GM23338 (cell line): ENCODE measurements around the gene KCNB1.

Experiments used
- CREB1 ChIP-seq: fragments of 250-450 bp; sonication (Bioruptor Pico); IDR thresholded peaks from 2 replicates; pipeline ENCODE4 v1.5.0; 2020; ENCODE audit warnings: low read depth, mild to moderate bottlenecking, moderate library complexity
- CTCF ChIP-seq, 2 experiments: fragments of 200-600 bp in 1 of 2; sonication (generic) in 1 of 2; conservative IDR thresholded peaks; 2 replicates each; pipeline versions ENCODE4 v1.5.1 to v1.6.1; 2016 to 2017; ENCODE audit warnings: antibody characterized with exemption in 2 of 2, low read depth in 2 of 2, mild to moderate bottlenecking in 2 of 2, moderate library complexity in 1 of 2
- ETS1 ChIP-seq: IDR thresholded peaks from 2 replicates; pipeline ENCODE4 v1.6.1; 2016; ENCODE audit warnings: antibody characterized with exemption
- EZH2 ChIP-seq: fragments of 200-600 bp; sonication (generic); IDR thresholded peaks from one replicate; pipeline ENCODE4 v1.8.0; 2017; ENCODE audit warnings: antibody characterized with exemption, mild to moderate bottlenecking, low read depth; ENCODE audit not compliant: unreplicated experiment
- EZH2phosphoT487 ChIP-seq: fragments of 200-600 bp; sonication (generic); IDR thresholded peaks from one replicate; pipeline ENCODE4 v1.8.1; 2018; ENCODE audit warnings: antibody characterized with exemption; ENCODE audit not compliant: unreplicated experiment
- JUNB ChIP-seq: IDR thresholded peaks from one replicate; pipeline ENCODE4 v1.6.1; 2016; ENCODE audit warnings: antibody characterized with exemption; ENCODE audit not compliant: unreplicated experiment
- POLR2AphosphoS5 ChIP-seq: IDR thresholded peaks from 2 replicates; pipeline ENCODE4 v1.6.1; 2016; ENCODE audit warnings: antibody characterized with exemption, low read depth
- REST ChIP-seq: IDR thresholded peaks from one replicate; pipeline ENCODE4 v1.6.1; 2018; ENCODE audit warnings: antibody characterized with exemption; ENCODE audit not compliant: unreplicated experiment

GRCh38 chr20:49422161-49422560, 60.3 kb downstream of the KCNB1 start:
- TF ChIP-seq CTCF (conservative IDR thresholded peaks at IDR 0.05; ENCODE audit: low read depth in 2 of 2), result no peak
- TF ChIP-seq POLR2AphosphoS5, result no peak
- no peak for TF ChIP-seq CREB1 (CRISPR knock-in tag)
- no peak for TF ChIP-seq REST
- TF ChIP-seq EZH2phosphoT487, result no peak
- TF ChIP-seq JUNB, result no peak
- TF ChIP-seq ETS1, result no peak
- TF ChIP-seq EZH2, result no peak
